Heart left ventricle (tissue), 16 donors: ENCODE data around the gene ECT2. TPM values are rescaled to one million over a fixed set of nuclear protein-coding genes. Genes with fewer than 3 reads are reported as not detected.

Source experiments
- ATAC-seq, 4 donors: fragments of 200-7000 bp; cut with Tn5 transposase; one replicate each; pipeline ENCODE4 v1.9.1; 2020 to 2022; ENCODE audit warnings: moderate library complexity in 4 of 4, mild to moderate bottlenecking in 3 of 4, moderate number of reproducible peaks in 1 of 4
- DNase-seq, 5 donors: peaks; one replicate each; pipeline ENCODE4 v3.0.0-alpha.2; 2020
- H3K27ac ChIP-seq, 12 donors: fragments of 200-600 bp; sonication (generic) in 4 of 12; one replicate each; pipeline versions ENCODE4 v1.5.0 to v1.8.0; 2016 to 2022; ENCODE audit warnings: mild to moderate bottlenecking in 2 of 12
- H3K27me3 ChIP-seq, 9 donors: fragments of 200-600 bp; sonication (generic) in 2 of 9; one replicate each; pipeline versions ENCODE4 v1.5.1 to v1.8.0; 2016 to 2022; ENCODE audit warnings: mild to moderate bottlenecking in 3 of 9
- H3K36me3 ChIP-seq, 9 donors: fragments of 200-600 bp; sonication (generic) in 2 of 9; one replicate each; pipeline versions ENCODE4 v1.5.0 to v1.8.0; 2018 to 2022; ENCODE audit warnings: mild to moderate bottlenecking in 2 of 9
- H3K4me1 ChIP-seq, 12 donors: fragments of 200-600 bp; sonication (generic) in 4 of 12; one replicate each; pipeline versions ENCODE4 v1.5.0 to v1.8.0; 2016 to 2022; ENCODE audit warnings: mild to moderate bottlenecking in 3 of 12
- H3K4me3 ChIP-seq, 12 donors: fragments of 200-600 bp; sonication (generic) in 4 of 12; one replicate each; pipeline versions ENCODE4 v1.5.0 to v1.8.0; 2017 to 2022; ENCODE audit warnings: mild to moderate bottlenecking in 9 of 12, moderate library complexity in 4 of 12
- H3K9me3 ChIP-seq, 12 donors: fragments of 200-600 bp; sonication (generic) in 4 of 12; one replicate each; pipeline versions ENCODE4 v1.5.0 to v1.8.0; 2016 to 2022; ENCODE audit warnings: mild to moderate bottlenecking in 1 of 12
- CTCF ChIP-seq, 12 donors: fragments of 200-600 bp; sonication (generic) in 4 of 12; IDR thresholded peaks; one replicate each; pipeline versions ENCODE4 v1.5.0 to v1.8.0; 2018 to 2022; ENCODE audit warnings: antibody characterized with exemption in 12 of 12, mild to moderate bottlenecking in 5 of 12
- POLR2A ChIP-seq, 2 donors: fragments of 450-650 bp; IDR thresholded peaks; one replicate each; pipeline ENCODE4 v1.6.1; 2017; ENCODE audit warnings: antibody characterized with exemption in 2 of 2, mild to moderate bottlenecking in 2 of 2, moderate library complexity in 2 of 2
- WGBS, 4 donors: extraction: QIAGEN DNeasy Blood & Tissue Kit in 2 of 4; methylation state at CpG; one replicate each; pipeline versions ENCODE4 v1.1.5 to v1.1.7; 2013 to 2018; 5-methylcytosine and 5-hydroxymethylcytosine counted together
- intact Hi-C, 10 donors: fragments of 100-400 bp; cut with DNase I; formaldehyde crosslinking; loops; one replicate each; pipeline versions ENCODE4 v1.11.1 to v1.14.2; 2022
- polyA plus RNA-seq, 2 donors: library from polyadenylated mRNA; stranded (reverse); fragments of 200-250 nt; gene quantifications; one replicate each; pipeline ENCODE4 v1.2.3, GENCODE V29; 2013
- total RNA-seq, 9 donors: library from RNA; depleted of rRNA in 2 of 9; stranded (reverse); fragments of >200 nt in 2 of 9; fragmentation: NEBNext Ultra II Directional in 3 of 9; extraction: Animal tissue kit (Norgen Biotek cat#: 25700) in 3 of 9; gene quantifications; one replicate each; pipeline versions ENCODE4 v1.1.0 to v1.2.4, GENCODE V29; 2016 to 2023
- donor health status: ischemic (EF 13 %, LVEDD 7.1; RV severe dilation, severe dysfunction).
- donor health status: healthy with polysubstance abuse.
- donor health status: DM: no; HTN: yes; CAD: no.
- donor health status: DM: no; HTN: no; CAD: no.
- donor health status: ischemic (EF 25% LVEDD 6.9; RV normal size, moderate dysfunction).
- donor health status: ischemic (EF 25% LVEDD 5.7; RV mildly dilated, moderate dysfunction).
- donor health status: healthy.
- donor health status: DM: yes; HTN: yes; CAD: no.
- donor health status: ischemic (EF 35%, LVEDD 5.7; RV mildly dilated, moderate dysfunction).
- donor health status: nonischemic (EF 11% LVEDD 7.7; RV severe dilation, severe dysfunction).
- donor health status: DM: yes; HTN: yes; CAD: no.
- donor health status: PGD.
- donor health status: ischemic (EF 29% LVEDD 5.4; RV normal size, mild dysfunction).
- donor health status: nonischemic (EF 23%, LVEDD 6.1; RV moderate dilation, normal function).

ECT2 gene
- total and polyA plus RNA-seq, 11 donors: 1.6 to 9.1 (median 4.4) TPM

GRCh38 chr3:172869784-172870518 is 119.4 kb downstream of the ECT2 start:
- WGBS, 4 donors: 49 to 66% (median 55%) methylated on average over 3 of the region's 3 CpGs
- peaks cover 0 to 16% (median 6%) of the 10 kb centered on the region in 12 donors for H3K4me1 ChIP-seq
- H3K4me3 ChIP-seq: no peak overlapping the region
- H3K27ac ChIP-seq: no peak overlapping the region
- no peak for TF ChIP-seq CTCF (IDR thresholded peaks at IDR 0.05)
- TF ChIP-seq POLR2A (IDR thresholded peaks at IDR 0.05): no peak
- no peaks in the 10 kb centered on the region for H3K9me3 ChIP-seq
- no peak for ATAC-seq
- DNase-seq: no peak
- no peaks in the 10 kb centered on the region for H3K27me3 ChIP-seq
- intact Hi-C loops: no loop called here
- no peaks in the 10 kb centered on the region for H3K36me3 ChIP-seq

Other genes starting within 250 kb of the ECT2 start
- 10 to 100 TPM in 8 of 9 donors, 1 to 10 TPM in 1; 7.0 to 80.4 (median 22.4) TPM for gene TNFSF10, start 227.3 kb upstream of the ECT2 start, total RNA-seq
- gene TNFSF10, start 227.3 kb upstream of the ECT2 start, polyA plus RNA-seq: 10 to 100 TPM; 15.2 to 18.3 TPM
- gene NCEH1, start 39.7 kb upstream of the ECT2 start, total RNA-seq: 10 to 100 TPM; 39.1 to 72.7 (median 52.0) TPM
- 10 to 100 TPM; 10.9 to 24.3 TPM for gene NCEH1, start 39.7 kb upstream of the ECT2 start, polyA plus RNA-seq